ENCODE measurements around the gene NPAS2. TPM values are rescaled to one million over a fixed set of nuclear protein-coding genes. Genes with fewer than 3 reads are reported as not detected.

The NPAS2 gene
- total and polyA plus RNA-seq, 2 of the 8 experiments (the other 6 are each of a cell fraction or from before 2014, with no cell fraction given): 1.8 to 1.9 TPM

GRCh38 chr2:100781009-100781325, 39.0 kb upstream of the NPAS2 start:
- Histone ChIP-seq H3K23me2 (ENCODE audit: low read depth, low read length) (no peaks in the 10 kb centered on the region), H2AK5ac (ENCODE audit: low read depth, low read length) (no peak overlapping the region), H3K27me3 (replicated peaks in 1 of 4; ENCODE audit: control insufficient read depth in 3 of 4, extremely low read depth in 1 of 4, insufficient read depth in 3 of 4, low read length in 3 of 4) (no peaks in the 10 kb centered on the region), H3K27ac (ENCODE audit: low read depth, low read length) (no peak overlapping the region), H3K79me1 (ENCODE audit: low read depth, low read length) (no peaks in the 10 kb centered on the region), H2BK120ac (replicated peaks; ENCODE audit: low read depth, low read length) (no peak overlapping the region), H3K23ac (ENCODE audit: insufficient read length) (no peak overlapping the region), H3K4me1 (replicated peaks in 1 of 4; ENCODE audit: control insufficient read depth in 3 of 4, insufficient read depth in 4 of 4, low read length in 3 of 4) (peaks cover 2 to 7% (median 5%) of the 10 kb centered on the region in 4 experiments; a peak in 5 of 7 replicates), H2BK20ac (ENCODE audit: low read length) (no peak overlapping the region), H3K79me2 (ENCODE audit: control insufficient read depth in 1 of 2, insufficient read depth in 2 of 2, low read length in 2 of 2) (no peaks in the 10 kb centered on the region), H2BK5ac (ENCODE audit: low read depth, low read length) (no peak overlapping the region), H2BK12ac (ENCODE audit: low read depth, low read length) (no peak overlapping the region), H4K5ac (ENCODE audit: insufficient read length, low read depth, low read length) (no peak overlapping the region), H3K4me3 (ENCODE audit: extremely low read depth in 1 of 4, insufficient read depth in 2 of 4, low read depth in 3 of 4, low read length in 4 of 4) (no peak overlapping the region), H3K4me2 (ENCODE audit: insufficient read depth in 1 of 2, low read depth in 2 of 2, low read length in 2 of 2) (no peak overlapping the region), H4K91ac (replicated peaks; ENCODE audit: insufficient read length, low read length) (no peak overlapping the region), H3K9me3 (ENCODE audit: insufficient read depth in 2 of 2, low read depth in 1 of 2, low read length in 1 of 2) (no peaks in the 10 kb centered on the region), H4K20me1 (replicated peaks in 1 of 2; ENCODE audit: control insufficient read depth in 1 of 2, insufficient read depth in 2 of 2, low read length in 2 of 2) (no peaks in the 10 kb centered on the region), H4K8ac (ENCODE audit: extremely low read depth, insufficient read depth, low read length) (no peak overlapping the region), H3K36me3 (ENCODE audit: control insufficient read depth in 2 of 4, insufficient read depth in 4 of 4, low read length in 3 of 4) (no peaks in the 10 kb centered on the region), H3K4ac (replicated peaks; ENCODE audit: insufficient read length, low read depth, low read length) (no peak overlapping the region), H2BK15ac (ENCODE audit: low read length) (no peak overlapping the region), H3K9ac (replicated peaks in 1 of 4; ENCODE audit: extremely low read depth in 1 of 4, low read depth in 3 of 4, low read length in 3 of 4) (no peak overlapping the region), H3K18ac (ENCODE audit: extremely low read depth, low read length) (no peak overlapping the region), H3K56ac (replicated peaks; ENCODE audit: insufficient read length, low read depth, low read length) (no peak overlapping the region), H3K14ac (ENCODE audit: insufficient read length) (no peak overlapping the region), H2AFZ (ENCODE audit: low read length) (no peak overlapping the region)
- POLR2A ChIA-PET (ENCODE audit: partially characterized antibody): no interaction called here
- DNase-seq (ENCODE audit: low read depth in 1 of 2, low spot score in 2 of 2): no peak
- FAIRE-seq: no peak
- CTCF ChIA-PET (ENCODE audit: partially characterized antibody): interaction anchor here (1.8 kb wide), 1 partner anchor 12 kb away, joined by 4 read pairs; no protein-coding TSS in a partner anchor
- WGBS, 2 experiments (ENCODE audit: extremely low coverage in 1 of 2, insufficient coverage in 1 of 2, insufficient read length in 1 of 2, insufficient replicate concordance in 2 of 2, low coverage in 1 of 2, low lambda C conversion rate in 2 of 2, missing lambda C conversion rate in 1 of 2): 88% methylated on average over 1 of the region's 1 CpG; no CpG with 5 or more reads in 1 of the 2 experiments
- TF ChIP-seq SUZ12 (IDR thresholded peaks at IDR 0.05; ENCODE audit: low read length) (no peak), CBX5 (IDR thresholded peaks at IDR 0.05; ENCODE audit: low read depth, low read length) (no peak), TEAD4 (IDR thresholded peaks at IDR 0.05; ENCODE audit: low read depth, low read length) (no peak), POU5F1 (IDR thresholded peaks at IDR 0.05; ENCODE audit: low read depth, low read length) (no peak), POLR2A (IDR thresholded peaks at IDR 0.05; ENCODE audit: control extremely low read depth in 1 of 2, low read depth in 2 of 2, low read length in 2 of 2) (no peak), SIRT6 (IDR thresholded peaks at IDR 0.05; ENCODE audit: low read length) (no peak), ASH2L (IDR thresholded peaks at IDR 0.05; ENCODE audit: low read length) (no peak), RAD21 (IDR thresholded peaks at IDR 0.05 in 1 of 2, conservative IDR thresholded peaks at IDR 0.05 in 1 of 2; ENCODE audit: low read depth in 2 of 2, low read length in 2 of 2) (no peak), USF2 (IDR thresholded peaks at IDR 0.05; ENCODE audit: low read length) (no peak), CEBPB (IDR thresholded peaks at IDR 0.05; ENCODE audit: low read depth, low read length) (no peak), ATF2 (IDR thresholded peaks at IDR 0.05; ENCODE audit: low read length) (no peak), CTBP2 (IDR thresholded peaks at IDR 0.05; ENCODE audit: borderline replicate concordance, insufficient read depth, insufficient read length, low read length) (no peak), SP2 (IDR thresholded peaks at IDR 0.05; ENCODE audit: low read length) (no peak)

Measured in H1 (cell line).